ENCODE measurements around the gene SNAPC5.

- TF ChIP-seq CTCF (conservative IDR thresholded peaks at IDR 0.05; ENCODE audit: low read depth, low read length) (no peak), MAFK (IDR thresholded peaks at IDR 0.05; ENCODE audit: low read depth, low read length) (no peak)
Measured at GRCh38 chr15:66480267-66480666, 17.3 kb downstream of the SNAPC5 start.

All from IMR-90 (cell line).